Measurements from ENCODE around the gene VWDE. TPM values are rescaled to one million over a fixed set of nuclear protein-coding genes. Genes with fewer than 3 reads are reported as not detected.

The VWDE gene
- total RNA-seq, 1 donor from 2014 or later = 0.77 TPM

DNA sequence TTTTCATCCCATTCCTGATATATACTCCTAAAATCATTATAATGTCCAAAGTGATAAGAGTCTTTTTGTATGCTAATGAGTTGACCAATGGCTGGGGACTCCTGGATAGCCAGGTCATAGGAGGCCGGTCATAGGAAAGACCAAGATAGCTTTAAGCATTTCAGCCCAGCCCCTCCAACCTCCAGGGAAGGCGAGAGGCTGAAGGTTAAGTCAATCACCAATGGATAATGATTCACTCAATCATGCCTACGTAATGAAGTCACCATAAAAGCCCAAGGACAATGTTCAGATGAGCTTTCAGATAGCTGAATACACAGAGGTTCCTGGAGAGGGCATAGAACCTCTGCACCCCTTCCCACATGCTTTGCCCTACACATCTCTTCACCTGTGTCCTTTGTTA lies 75.7 kb downstream of the VWDE start:
- Histone ChIP-seq H3K9ac (ENCODE audit: low read length) (no peak overlapping the region), H3K36me3 (ENCODE audit: insufficient read depth, low read length) (no peaks in the 10 kb centered on the region), H4K20me1 (ENCODE audit: insufficient read depth, low read length) (no peaks in the 10 kb centered on the region), H3K4me2 (ENCODE audit: low read length) (no peak overlapping the region), H3K79me2 (ENCODE audit: insufficient read depth, low read length) (no peaks in the 10 kb centered on the region), H3K27me3 (ENCODE audit: insufficient read depth, low read length) (no peaks in the 10 kb centered on the region), H3K9me3 (ENCODE audit: insufficient read depth, low read depth, low read length) (no peaks in the 10 kb centered on the region), H3K4me1 (ENCODE audit: insufficient read depth, low read length) (no peaks in the 10 kb centered on the region), H3K4me3 (ENCODE audit: insufficient read depth, low read depth, low read length) (no peak overlapping the region), H2AFZ (ENCODE audit: low read depth, low read length) (no peak overlapping the region), H3K27ac (ENCODE audit: low read depth, low read length) (no peak overlapping the region)
- DNase-seq (ENCODE audit: low read depth) (no peak), FAIRE-seq (no peak)
- no peaks in the 10 kb centered on the region for H3K4me1 Mint-ChIP-seq (ENCODE audit: low read depth, unreplicated experiment)
- no peaks in the 10 kb centered on the region for H3K36me3 Mint-ChIP-seq (ENCODE audit: low read depth, unreplicated experiment)
- H3K27ac Mint-ChIP-seq (ENCODE audit: unreplicated experiment) = no peak overlapping the region
- H3K4me3 Mint-ChIP-seq (ENCODE audit: unreplicated experiment) = no peak overlapping the region
- TF ChIP-seq, protein P1, sequence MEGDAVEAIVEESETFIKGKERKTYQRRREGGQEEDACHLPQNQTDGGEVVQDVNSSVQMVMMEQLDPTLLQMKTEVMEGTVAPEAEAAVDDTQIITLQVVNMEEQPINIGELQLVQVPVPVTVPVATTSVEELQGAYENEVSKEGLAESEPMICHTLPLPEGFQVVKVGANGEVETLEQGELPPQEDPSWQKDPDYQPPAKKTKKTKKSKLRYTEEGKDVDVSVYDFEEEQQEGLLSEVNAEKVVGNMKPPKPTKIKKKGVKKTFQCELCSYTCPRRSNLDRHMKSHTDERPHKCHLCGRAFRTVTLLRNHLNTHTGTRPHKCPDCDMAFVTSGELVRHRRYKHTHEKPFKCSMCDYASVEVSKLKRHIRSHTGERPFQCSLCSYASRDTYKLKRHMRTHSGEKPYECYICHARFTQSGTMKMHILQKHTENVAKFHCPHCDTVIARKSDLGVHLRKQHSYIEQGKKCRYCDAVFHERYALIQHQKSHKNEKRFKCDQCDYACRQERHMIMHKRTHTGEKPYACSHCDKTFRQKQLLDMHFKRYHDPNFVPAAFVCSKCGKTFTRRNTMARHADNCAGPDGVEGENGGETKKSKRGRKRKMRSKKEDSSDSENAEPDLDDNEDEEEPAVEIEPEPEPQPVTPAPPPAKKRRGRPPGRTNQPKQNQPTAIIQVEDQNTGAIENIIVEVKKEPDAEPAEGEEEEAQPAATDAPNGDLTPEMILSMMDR (IDR thresholded peaks at IDR 0.05; ENCODE audit: insufficient read depth, low read depth, low read length) = no peak
- no peak for TF ChIP-seq EZH2 (IDR thresholded peaks at IDR 0.05; ENCODE audit: insufficient read depth, low read length)
- H3K9me3 Mint-ChIP-seq (ENCODE audit: unreplicated experiment) = no peaks in the 10 kb centered on the region
- no peaks in the 10 kb centered on the region for H3K27me3 Mint-ChIP-seq (ENCODE audit: low read depth, unreplicated experiment)

DNA sequence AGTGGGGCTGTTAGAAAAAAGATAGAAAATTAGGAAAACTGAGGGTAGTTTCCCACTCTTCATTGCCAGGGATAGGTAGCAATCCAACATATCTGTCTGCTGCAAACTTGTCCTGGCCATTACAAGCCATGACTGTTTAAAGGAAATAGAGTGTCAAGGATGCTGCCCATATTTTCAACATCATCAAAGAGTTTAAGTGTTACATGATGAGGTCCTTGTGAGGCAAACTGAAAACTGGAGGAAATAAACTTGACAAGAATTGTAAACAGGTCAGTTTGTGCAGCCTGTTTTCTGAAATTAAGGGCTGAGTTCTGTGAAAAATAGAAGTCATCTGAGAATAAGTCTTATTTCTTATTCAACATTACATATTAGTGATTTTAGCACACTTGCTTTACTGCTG lies 78.0 kb downstream of the VWDE start:
- H2AFZ ChIP-seq (ENCODE audit: low read depth, low read length) = no peak overlapping the region
- Mint-ChIP-seq H3K4me1 (ENCODE audit: low read depth, unreplicated experiment) (peaks cover 8% of the 10 kb centered on the region), H3K27ac (ENCODE audit: unreplicated experiment) (no peak overlapping the region), H3K4me3 (ENCODE audit: unreplicated experiment) (no peak overlapping the region), H3K36me3 (ENCODE audit: low read depth, unreplicated experiment) (no peaks in the 10 kb centered on the region), H3K9me3 (ENCODE audit: unreplicated experiment) (no peaks in the 10 kb centered on the region), H3K27me3 (ENCODE audit: low read depth, unreplicated experiment) (no peaks in the 10 kb centered on the region)
- H3K36me3 ChIP-seq (ENCODE audit: insufficient read depth, low read length) = no peaks in the 10 kb centered on the region
- H3K4me1 ChIP-seq (ENCODE audit: insufficient read depth, low read length) = no peaks in the 10 kb centered on the region
- no peak for TF ChIP-seq EZH2 (IDR thresholded peaks at IDR 0.05; ENCODE audit: insufficient read depth, low read length)
- TF ChIP-seq, protein P1 (IDR thresholded peaks at IDR 0.05; ENCODE audit: insufficient read depth, low read depth, low read length) = no peak
- H4K20me1 ChIP-seq (ENCODE audit: insufficient read depth, low read length) = no peaks in the 10 kb centered on the region
- H3K4me3 ChIP-seq (ENCODE audit: insufficient read depth, low read depth, low read length) = no peak overlapping the region
- no peak overlapping the region for H3K9ac ChIP-seq (ENCODE audit: low read length)
- H3K27ac ChIP-seq (ENCODE audit: low read depth, low read length) = no peak overlapping the region
- no peaks in the 10 kb centered on the region for H3K9me3 ChIP-seq (ENCODE audit: insufficient read depth, low read depth, low read length)
- H3K79me2 ChIP-seq (ENCODE audit: insufficient read depth, low read length) = no peaks in the 10 kb centered on the region
- H3K4me2 ChIP-seq (ENCODE audit: low read length) = no peak overlapping the region
- DNase-seq (ENCODE audit: low read depth) (no peak), FAIRE-seq (no peak)
- H3K27me3 ChIP-seq (ENCODE audit: insufficient read depth, low read length) = no peaks in the 10 kb centered on the region

- Mint-ChIP-seq H3K9me3 (ENCODE audit: unreplicated experiment) (no peaks in the 10 kb centered on the region), H3K27me3 (ENCODE audit: low read depth, unreplicated experiment) (no peaks in the 10 kb centered on the region), H3K4me3 (ENCODE audit: unreplicated experiment) (no peak overlapping the region), H3K27ac (ENCODE audit: unreplicated experiment) (no peak overlapping the region), H3K36me3 (ENCODE audit: low read depth, unreplicated experiment) (no peaks in the 10 kb centered on the region), H3K4me1 (ENCODE audit: low read depth, unreplicated experiment) (peaks cover 12% of the 10 kb centered on the region)
- H4K20me1 ChIP-seq (ENCODE audit: insufficient read depth, low read length) = no peaks in the 10 kb centered on the region
- H3K4me3 ChIP-seq (ENCODE audit: insufficient read depth, low read depth, low read length) = no peak overlapping the region
- no peaks in the 10 kb centered on the region for H3K9me3 ChIP-seq (ENCODE audit: insufficient read depth, low read depth, low read length)
- FAIRE-seq (no peak), DNase-seq (ENCODE audit: low read depth) (no peak)
- H3K36me3 ChIP-seq (ENCODE audit: insufficient read depth, low read length) = no peaks in the 10 kb centered on the region
- H3K79me2 ChIP-seq (ENCODE audit: insufficient read depth, low read length) = no peaks in the 10 kb centered on the region
- no peak overlapping the region for H3K27ac ChIP-seq (ENCODE audit: low read depth, low read length)
- TF ChIP-seq EZH2 (IDR thresholded peaks at IDR 0.05; ENCODE audit: insufficient read depth, low read length) = no peak
- TF ChIP-seq, protein P1 (IDR thresholded peaks at IDR 0.05; ENCODE audit: insufficient read depth, low read depth, low read length) = no peak
- no peaks in the 10 kb centered on the region for H3K4me1 ChIP-seq (ENCODE audit: insufficient read depth, low read length)
- no peaks in the 10 kb centered on the region for H3K27me3 ChIP-seq (ENCODE audit: insufficient read depth, low read length)
- no peak overlapping the region for H2AFZ ChIP-seq (ENCODE audit: low read depth, low read length)
- no peak overlapping the region for H3K4me2 ChIP-seq (ENCODE audit: low read length)
- H3K9ac ChIP-seq (ENCODE audit: low read length) = no peak overlapping the region
Observed at GRCh38 chr7:12323415-12323814, 80.2 kb downstream of the VWDE start.

Measured in astrocyte (in vitro differentiated cells and primary cell).